Fibroblast of the conjunctiva (primary cell): Measurements from ENCODE around the gene RALGPS1.
A peak's percentile ranks its signal among the peaks of the same experiment; 100 is the strongest.

Source experiments
- DNase-seq: peaks from one replicate; pipeline ENCODE4 v3.0.0-alpha.2; 2010; ENCODE audit warnings: low read depth

The RALGPS1 gene

GRCh38 chr9:127053960-127054359 lies 139.4 kb downstream of the RALGPS1 start:
- DNase-seq = no peak

- DNase-seq = no peak
Measured at GRCh38 chr9:127055745-127056402, 141.3 kb downstream of the RALGPS1 start.

- no peak for DNase-seq
Measured at GRCh38 chr9:127056446-127056845, 141.9 kb downstream of the RALGPS1 start.

GRCh38 chr9:127058011-127058644 lies 143.5 kb downstream of the RALGPS1 start:
- no peak for DNase-seq

- DNase-seq = peak; percentile 43
Measured at GRCh38 chr9:127058645-127059021, 144.1 kb downstream of the RALGPS1 start.

- DNase-seq = no peak
Measured at GRCh38 chr9:127059030-127059429, 144.4 kb downstream of the RALGPS1 start.

- DNase-seq = no peak
Measured at GRCh38 chr9:127059765-127060361, 145.3 kb downstream of the RALGPS1 start.

- no peak for DNase-seq
Measured at GRCh38 chr9:127061411-127061810, 146.8 kb downstream of the RALGPS1 start.

- DNase-seq = no peak
Measured at GRCh38 chr9:127064335-127064734, 149.8 kb downstream of the RALGPS1 start.

- no peak for DNase-seq
Measured at GRCh38 chr9:127065592-127065991, 151.0 kb downstream of the RALGPS1 start.

- no peak for DNase-seq
Measured at GRCh38 chr9:127066060-127066850, 151.7 kb downstream of the RALGPS1 start.

- DNase-seq = no peak
Measured at GRCh38 chr9:127066851-127067136, 152.2 kb downstream of the RALGPS1 start.

GRCh38 chr9:127067603-127068220 lies 153.1 kb downstream of the RALGPS1 start:
- no peak for DNase-seq

- DNase-seq = no peak
Measured at GRCh38 chr9:127074561-127075548, 160.3 kb downstream of the RALGPS1 start.

- no peak for DNase-seq
Measured at GRCh38 chr9:127075624-127076372, 161.2 kb downstream of the RALGPS1 start.

GRCh38 chr9:127076860-127077643 lies 162.5 kb downstream of the RALGPS1 start:
- DNase-seq = no peak

GRCh38 chr9:127077644-127077946 lies 163.0 kb downstream of the RALGPS1 start:
- DNase-seq = no peak

GRCh38 chr9:127078336-127078735 lies 163.8 kb downstream of the RALGPS1 start:
- DNase-seq = no peak

GRCh38 chr9:127078988-127079387 lies 164.4 kb downstream of the RALGPS1 start:
- DNase-seq = no peak
